H1 (cell line): ENCODE data around the gene CELSR3. TPM values are rescaled to one million over a fixed set of nuclear protein-coding genes. Genes with fewer than 3 reads are reported as not detected.

Experiments
- BCL11A ChIP-seq, 2 experiments: IDR thresholded peaks; one replicate each; pipeline ENCODE4 v1.6.1; 2011; ENCODE audit warnings: low read depth in 2 of 2, low read length in 2 of 2, mild to moderate bottlenecking in 2 of 2
- EP300 ChIP-seq, 2 experiments: IDR thresholded peaks; 1 replicate in 1 of 2; 2 replicates in 1 of 2; pipeline ENCODE4 v1.6.1; 2011 to 2012; ENCODE audit warnings: low read depth in 2 of 2, low read length in 2 of 2, mild to moderate bottlenecking in 2 of 2, borderline replicate concordance in 1 of 2, inconsistent platforms in 1 of 2, moderate library complexity in 1 of 2
- HDAC6 ChIP-seq: IDR thresholded peaks from one replicate; pipeline ENCODE4 v1.7.1; 2012; ENCODE audit warnings: low read depth, mild to moderate bottlenecking, inconsistent platforms, low read length, moderate library complexity
- POLR2AphosphoS5 ChIP-seq: IDR thresholded peaks from 2 replicates; pipeline ENCODE4 v1.6.1; 2011; ENCODE audit warnings: low read depth, low read length
- RAD21 ChIP-seq, 2 experiments: IDR thresholded peaks in 1 of 2; conservative IDR thresholded peaks in 1 of 2; 2 replicates each; pipeline ENCODE4 v1.6.1; 2011; ENCODE audit warnings: low read depth in 2 of 2, low read length in 2 of 2, improper control_type of control experiment in 1 of 2, inconsistent platforms in 1 of 2, mild to moderate bottlenecking in 1 of 2, moderate library complexity in 1 of 2
- TBP ChIP-seq: IDR thresholded peaks from 2 replicates; pipeline ENCODE4 v1.6.1; 2011; ENCODE audit warnings: low read depth, low read length, improper control_type of control experiment
- polyA plus RNA-seq, 7 experiments: library from polyadenylated mRNA; depleted of rRNA in 3 of 7; stranded (reverse) in 5 of 7; unstranded in 2 of 7; fragments of >200 nt in 5 of 7; fragments of 200-250 nt in 2 of 7; gene quantifications; 1 replicate in 5 of 7; 2 replicates in 1 of 7; 4 replicates in 1 of 7; pipeline versions ENCODE4 v1.2.1 to v1.2.3, GENCODE V29; 2011 to 2013; ENCODE audit warnings: missing spikeins in 2 of 7, mixed read lengths in 2 of 7
- total RNA-seq: library from RNA; stranded (reverse); fragmentation: NEBNext Ultra II Directional; extraction: Animal tissue kit (Norgen Biotek cat#: 25700); gene quantifications from 2 replicates; pipeline ENCODE4 v1.2.1, GENCODE V29; 2021
- TF ChIP-seq, protein P1 (sequence below): fragments of 300-600 bp; sonication (generic); IDR thresholded peaks from 2 replicates; pipeline ENCODE4 v1.7.1; 2012; ENCODE audit warnings: low read length, moderate library complexity, mild to moderate bottlenecking, inconsistent platforms; ENCODE audit not compliant: insufficient replicate concordance

The CELSR3 gene
- total and polyA plus RNA-seq, 2 of the 8 experiments (the other 6 are each of a cell fraction or from before 2014, with no cell fraction given): 11.6 to 29.5 TPM

DNA sequence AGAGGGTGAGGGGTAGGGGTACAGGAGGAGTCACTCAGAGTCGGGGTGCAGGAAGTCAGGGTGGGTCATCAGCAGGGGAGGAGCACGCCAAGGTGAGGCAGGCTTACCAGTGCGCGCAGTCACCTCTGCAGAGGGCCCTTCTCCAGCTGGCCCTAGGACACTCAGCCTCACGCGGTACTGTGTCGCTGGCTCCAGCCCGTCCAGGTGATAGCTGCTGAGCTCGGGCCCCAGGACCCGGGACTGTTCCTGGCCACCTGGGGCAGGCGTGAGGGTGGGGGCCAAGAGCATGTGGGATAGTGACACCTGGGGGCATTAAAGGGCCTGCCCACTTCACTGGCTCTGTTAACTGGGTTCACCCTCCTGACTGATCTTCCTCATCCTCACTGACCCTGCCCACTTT lies 75.0 kb downstream of the CELSR3 start (continued):
- TF ChIP-seq, protein P1, sequence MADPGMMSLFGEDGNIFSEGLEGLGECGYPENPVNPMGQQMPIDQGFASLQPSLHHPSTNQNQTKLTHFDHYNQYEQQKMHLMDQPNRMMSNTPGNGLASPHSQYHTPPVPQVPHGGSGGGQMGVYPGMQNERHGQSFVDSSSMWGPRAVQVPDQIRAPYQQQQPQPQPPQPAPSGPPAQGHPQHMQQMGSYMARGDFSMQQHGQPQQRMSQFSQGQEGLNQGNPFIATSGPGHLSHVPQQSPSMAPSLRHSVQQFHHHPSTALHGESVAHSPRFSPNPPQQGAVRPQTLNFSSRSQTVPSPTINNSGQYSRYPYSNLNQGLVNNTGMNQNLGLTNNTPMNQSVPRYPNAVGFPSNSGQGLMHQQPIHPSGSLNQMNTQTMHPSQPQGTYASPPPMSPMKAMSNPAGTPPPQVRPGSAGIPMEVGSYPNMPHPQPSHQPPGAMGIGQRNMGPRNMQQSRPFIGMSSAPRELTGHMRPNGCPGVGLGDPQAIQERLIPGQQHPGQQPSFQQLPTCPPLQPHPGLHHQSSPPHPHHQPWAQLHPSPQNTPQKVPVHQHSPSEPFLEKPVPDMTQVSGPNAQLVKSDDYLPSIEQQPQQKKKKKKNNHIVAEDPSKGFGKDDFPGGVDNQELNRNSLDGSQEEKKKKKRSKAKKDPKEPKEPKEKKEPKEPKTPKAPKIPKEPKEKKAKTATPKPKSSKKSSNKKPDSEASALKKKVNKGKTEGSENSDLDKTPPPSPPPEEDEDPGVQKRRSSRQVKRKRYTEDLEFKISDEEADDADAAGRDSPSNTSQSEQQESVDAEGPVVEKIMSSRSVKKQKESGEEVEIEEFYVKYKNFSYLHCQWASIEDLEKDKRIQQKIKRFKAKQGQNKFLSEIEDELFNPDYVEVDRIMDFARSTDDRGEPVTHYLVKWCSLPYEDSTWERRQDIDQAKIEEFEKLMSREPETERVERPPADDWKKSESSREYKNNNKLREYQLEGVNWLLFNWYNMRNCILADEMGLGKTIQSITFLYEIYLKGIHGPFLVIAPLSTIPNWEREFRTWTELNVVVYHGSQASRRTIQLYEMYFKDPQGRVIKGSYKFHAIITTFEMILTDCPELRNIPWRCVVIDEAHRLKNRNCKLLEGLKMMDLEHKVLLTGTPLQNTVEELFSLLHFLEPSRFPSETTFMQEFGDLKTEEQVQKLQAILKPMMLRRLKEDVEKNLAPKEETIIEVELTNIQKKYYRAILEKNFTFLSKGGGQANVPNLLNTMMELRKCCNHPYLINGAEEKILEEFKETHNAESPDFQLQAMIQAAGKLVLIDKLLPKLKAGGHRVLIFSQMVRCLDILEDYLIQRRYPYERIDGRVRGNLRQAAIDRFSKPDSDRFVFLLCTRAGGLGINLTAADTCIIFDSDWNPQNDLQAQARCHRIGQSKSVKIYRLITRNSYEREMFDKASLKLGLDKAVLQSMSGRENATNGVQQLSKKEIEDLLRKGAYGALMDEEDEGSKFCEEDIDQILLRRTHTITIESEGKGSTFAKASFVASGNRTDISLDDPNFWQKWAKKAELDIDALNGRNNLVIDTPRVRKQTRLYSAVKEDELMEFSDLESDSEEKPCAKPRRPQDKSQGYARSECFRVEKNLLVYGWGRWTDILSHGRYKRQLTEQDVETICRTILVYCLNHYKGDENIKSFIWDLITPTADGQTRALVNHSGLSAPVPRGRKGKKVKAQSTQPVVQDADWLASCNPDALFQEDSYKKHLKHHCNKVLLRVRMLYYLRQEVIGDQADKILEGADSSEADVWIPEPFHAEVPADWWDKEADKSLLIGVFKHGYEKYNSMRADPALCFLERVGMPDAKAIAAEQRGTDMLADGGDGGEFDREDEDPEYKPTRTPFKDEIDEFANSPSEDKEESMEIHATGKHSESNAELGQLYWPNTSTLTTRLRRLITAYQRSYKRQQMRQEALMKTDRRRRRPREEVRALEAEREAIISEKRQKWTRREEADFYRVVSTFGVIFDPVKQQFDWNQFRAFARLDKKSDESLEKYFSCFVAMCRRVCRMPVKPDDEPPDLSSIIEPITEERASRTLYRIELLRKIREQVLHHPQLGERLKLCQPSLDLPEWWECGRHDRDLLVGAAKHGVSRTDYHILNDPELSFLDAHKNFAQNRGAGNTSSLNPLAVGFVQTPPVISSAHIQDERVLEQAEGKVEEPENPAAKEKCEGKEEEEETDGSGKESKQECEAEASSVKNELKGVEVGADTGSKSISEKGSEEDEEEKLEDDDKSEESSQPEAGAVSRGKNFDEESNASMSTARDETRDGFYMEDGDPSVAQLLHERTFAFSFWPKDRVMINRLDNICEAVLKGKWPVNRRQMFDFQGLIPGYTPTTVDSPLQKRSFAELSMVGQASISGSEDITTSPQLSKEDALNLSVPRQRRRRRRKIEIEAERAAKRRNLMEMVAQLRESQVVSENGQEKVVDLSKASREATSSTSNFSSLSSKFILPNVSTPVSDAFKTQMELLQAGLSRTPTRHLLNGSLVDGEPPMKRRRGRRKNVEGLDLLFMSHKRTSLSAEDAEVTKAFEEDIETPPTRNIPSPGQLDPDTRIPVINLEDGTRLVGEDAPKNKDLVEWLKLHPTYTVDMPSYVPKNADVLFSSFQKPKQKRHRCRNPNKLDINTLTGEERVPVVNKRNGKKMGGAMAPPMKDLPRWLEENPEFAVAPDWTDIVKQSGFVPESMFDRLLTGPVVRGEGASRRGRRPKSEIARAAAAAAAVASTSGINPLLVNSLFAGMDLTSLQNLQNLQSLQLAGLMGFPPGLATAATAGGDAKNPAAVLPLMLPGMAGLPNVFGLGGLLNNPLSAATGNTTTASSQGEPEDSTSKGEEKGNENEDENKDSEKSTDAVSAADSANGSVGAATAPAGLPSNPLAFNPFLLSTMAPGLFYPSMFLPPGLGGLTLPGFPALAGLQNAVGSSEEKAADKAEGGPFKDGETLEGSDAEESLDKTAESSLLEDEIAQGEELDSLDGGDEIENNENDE: no peak
- TF ChIP-seq POLR2AphosphoS5: no peak
- TF ChIP-seq BCL11A (IDR thresholded peaks at IDR 0.05; ENCODE audit: low read depth in 2 of 2, low read length in 2 of 2): no peak
- TF ChIP-seq EP300 (IDR thresholded peaks at IDR 0.05; ENCODE audit: borderline replicate concordance in 1 of 2, low read depth in 2 of 2, low read length in 2 of 2): no peak
- TF ChIP-seq TBP: no peak
- no peak for TF ChIP-seq HDAC6
- no peak for TF ChIP-seq RAD21 (IDR thresholded peaks at IDR 0.05 in 1 of 2, conservative IDR thresholded peaks at IDR 0.05 in 1 of 2; ENCODE audit: low read depth in 2 of 2, low read length in 2 of 2)
